Calu3 (cell line): ENCODE measurements around the gene PAQR6. TPM values are rescaled to one million over a fixed set of nuclear protein-coding genes. Genes with fewer than 3 reads are reported as not detected.

Experiments used
- BruUV-seq: library from RNA; stranded (reverse); fragments of 400-500 nt; replicated peaks from 2 replicates; lab custom pipeline; 2021; lab: Mats Ljungman, UMichigan
- CTCF ChIA-PET: fragments of 300-600 bp; sonication (Branson Sonifier 250); formaldehyde crosslinking; loops from one replicate; lab custom pipeline; 2022; ENCODE audit warnings: antibody characterized with exemption; lab: Charles Lee
- DNase-seq: peaks from one replicate; pipeline ENCODE4 v3.0.0; 2022
- H3K27ac Mint-ChIP-seq: one replicate; pipeline ENCODE4 v1.8.0; 2022; ENCODE audit warnings: mixed read lengths; ENCODE audit not compliant: unreplicated experiment
- H3K27me3 Mint-ChIP-seq: one replicate; pipeline ENCODE4 v1.8.0; 2022; ENCODE audit warnings: mixed read lengths; ENCODE audit not compliant: unreplicated experiment
- H3K36me3 Mint-ChIP-seq: one replicate; pipeline ENCODE4 v1.8.0; 2022; ENCODE audit warnings: mild to moderate bottlenecking, moderate library complexity, mixed read lengths; ENCODE audit not compliant: insufficient read depth, unreplicated experiment
- H3K4me1 Mint-ChIP-seq: one replicate; pipeline ENCODE4 v1.8.0; 2022; ENCODE audit warnings: mild to moderate bottlenecking, low read depth, mixed read lengths; ENCODE audit not compliant: unreplicated experiment
- H3K4me3 Mint-ChIP-seq: one replicate; pipeline ENCODE4 v1.8.0; 2022; ENCODE audit warnings: mild to moderate bottlenecking, low read depth, moderate library complexity, mixed read lengths; ENCODE audit not compliant: unreplicated experiment
- H3K9me3 Mint-ChIP-seq: one replicate; pipeline ENCODE4 v1.8.0; 2022; ENCODE audit warnings: low read depth, mixed read lengths; ENCODE audit not compliant: unreplicated experiment
- CTCF ChIP-seq: fragments of 200-600 bp; IDR thresholded peaks from one replicate; pipeline ENCODE4 v1.8.0; 2022; ENCODE audit warnings: antibody characterized with exemption; ENCODE audit not compliant: unreplicated experiment
- intact Hi-C: fragments of 100-400 bp; cut with micrococcal nuclease; formaldehyde crosslinking; loops from one replicate; pipeline ENCODE4 v1.10.0; 2022; ENCODE audit not compliant: unreplicated experiment
- total RNA-seq: library from RNA; stranded (reverse); gene quantifications from 2 replicates; pipeline ENCODE4 v1.2.3, GENCODE V29; 2022

Gene PAQR6
- total RNA-seq, 1 experiment from 2014 or later = 20.4 TPM

GRCh38 chr1:156233426-156234127 is 14.3 kb downstream of the PAQR6 start:
- no peaks in the 10 kb centered on the region for H3K4me1 Mint-ChIP-seq
- no peaks in the 10 kb centered on the region for H3K9me3 Mint-ChIP-seq
- no peaks in the 10 kb centered on the region for H3K27me3 Mint-ChIP-seq
- CTCF ChIA-PET = interaction anchor here (0.6 to 0.7 kb wide), 2 partner anchors 8 to 1564 kb away, joined by 7 read pairs; no protein-coding TSS in a partner anchor
- H3K27ac Mint-ChIP-seq = no peak overlapping the region
- intact Hi-C loops = no loop called here
- H3K4me3 Mint-ChIP-seq = no peak overlapping the region
- H3K36me3 Mint-ChIP-seq = peaks cover 14% of the 10 kb centered on the region
- BruUV-seq = no TSS peak
- DNase-seq = no peak
- TF ChIP-seq CTCF = no peak

DNA sequence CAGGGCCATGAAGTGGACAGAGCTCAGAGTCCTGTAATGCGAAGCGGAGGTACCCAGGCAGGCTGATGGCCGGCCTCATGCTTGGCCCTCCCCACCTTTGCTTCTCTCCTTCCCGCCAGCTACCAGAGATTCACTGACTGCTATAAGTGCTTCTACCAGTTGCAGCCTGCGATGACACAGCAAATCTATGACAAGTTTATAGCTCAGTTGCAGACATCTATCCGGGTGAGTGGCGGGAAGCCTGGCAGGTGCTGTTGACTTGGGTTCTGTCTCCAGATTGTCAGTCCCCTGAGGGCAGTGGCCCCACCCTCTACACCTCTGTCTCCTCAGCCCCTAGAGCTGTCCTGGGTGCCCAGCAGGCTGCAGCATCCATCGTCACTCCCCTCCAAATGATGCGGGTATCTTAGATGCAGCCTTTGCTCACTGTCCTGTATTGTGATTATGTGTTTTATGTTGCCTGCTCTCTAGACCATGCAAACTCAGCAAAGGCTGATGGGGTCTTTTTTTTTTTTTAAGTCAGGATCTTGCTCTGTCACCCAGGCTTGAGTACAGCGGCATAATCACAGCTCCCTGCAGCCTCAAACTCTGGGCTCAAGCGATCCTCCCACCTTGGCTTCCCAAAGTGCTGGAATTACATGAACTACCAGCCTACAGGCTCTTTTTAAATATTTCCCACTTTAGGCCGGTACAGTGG is 15.5 kb downstream of the PAQR6 start:
- TF ChIP-seq CTCF = no peak
- no peaks in the 10 kb centered on the region for H3K9me3 Mint-ChIP-seq
- H3K27ac Mint-ChIP-seq = no peak overlapping the region
- H3K4me1 Mint-ChIP-seq = no peaks in the 10 kb centered on the region
- CTCF ChIA-PET = interaction anchor here (0.5 to 1.3 kb wide), 4 partner anchors 9 to 264 kb away, joined by 3 to 5 read pairs (median 4); no protein-coding TSS in a partner anchor
- DNase-seq = no peak
- peaks cover 21% of the 10 kb centered on the region for H3K36me3 Mint-ChIP-seq
- H3K27me3 Mint-ChIP-seq = no peaks in the 10 kb centered on the region
- no peak overlapping the region for H3K4me3 Mint-ChIP-seq
- no TSS peak for BruUV-seq
- intact Hi-C loops = no loop called here

DNA sequence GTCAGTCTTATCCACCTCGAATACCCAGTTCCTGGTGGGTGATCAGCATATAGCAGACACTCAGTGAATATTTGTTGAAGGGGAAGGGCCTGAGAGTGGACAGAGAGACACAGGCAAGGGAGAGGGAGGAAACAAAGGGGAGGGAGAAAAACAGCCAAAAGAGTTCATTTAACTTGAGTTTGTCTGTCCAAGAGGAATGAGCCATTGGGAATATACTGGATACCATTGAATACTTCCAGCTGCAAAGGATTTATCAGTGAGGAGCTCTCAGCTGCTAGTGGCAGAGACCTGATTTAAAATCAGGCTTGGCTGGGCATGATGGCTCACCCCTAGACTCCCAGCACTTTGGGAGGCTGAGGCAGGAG is 17.4 kb downstream of the PAQR6 start:
- no peak for TF ChIP-seq CTCF
- no peak overlapping the region for H3K27ac Mint-ChIP-seq
- intact Hi-C loops = no loop called here
- peaks cover 21% of the 10 kb centered on the region for H3K36me3 Mint-ChIP-seq
- no peak overlapping the region for H3K4me3 Mint-ChIP-seq
- no peaks in the 10 kb centered on the region for H3K9me3 Mint-ChIP-seq
- no TSS peak for BruUV-seq
- DNase-seq = no peak
- H3K4me1 Mint-ChIP-seq = no peaks in the 10 kb centered on the region
- no peaks in the 10 kb centered on the region for H3K27me3 Mint-ChIP-seq
- CTCF ChIA-PET = interaction anchor here (0.7 to 1.4 kb wide), 3 partner anchors 18 to 85 kb away, joined by 3 to 9 read pairs (median 6); partner anchors contain the start of gene PAQR6

GRCh38 chr1:156229809-156230472 is 17.9 kb downstream of the PAQR6 start:
- CTCF ChIA-PET = interaction anchor here (1.0 to 1.4 kb wide), 2 partner anchors 18 to 84 kb away, joined by 3 to 9 read pairs; partner anchors contain the start of gene PAQR6
- no peaks in the 10 kb centered on the region for H3K4me1 Mint-ChIP-seq
- no peaks in the 10 kb centered on the region for H3K27me3 Mint-ChIP-seq
- H3K9me3 Mint-ChIP-seq = no peaks in the 10 kb centered on the region
- no TSS peak for BruUV-seq
- no peak for DNase-seq
- TF ChIP-seq CTCF = no peak
- intact Hi-C loops = no loop called here
- H3K27ac Mint-ChIP-seq = no peak overlapping the region
- peaks cover 21% of the 10 kb centered on the region for H3K36me3 Mint-ChIP-seq
- H3K4me3 Mint-ChIP-seq = no peak overlapping the region
